Stimulated activated naive B cell treated with anti-CD40 and anti-IgM and Interleukin-4, amounts not matched to agents 10 μg/mL and 1 μg/mL and 100 μg/mL, for 72 hours (primary cell): ENCODE data around the gene GULP1.

Experiments
- ATAC-seq, 2 donors: fragments of 150-1000 bp; cut with Tn5 transposase; replicated peaks; 2 replicates each; pipeline ENCODE4 v1.10.0; 2021; ENCODE audit warnings: moderate library complexity in 1 of 2
- DNase-seq: peaks from one replicate; pipeline ENCODE4 v3.0.0; 2021
- H3K27ac Mint-ChIP-seq: one replicate; pipeline ENCODE4 v1.8.0; 2022; ENCODE audit warnings: mild to moderate bottlenecking, mixed read lengths
- H3K27me3 Mint-ChIP-seq, 2 donors: one replicate each; pipeline ENCODE4 v1.8.0; 2022; ENCODE audit warnings: mixed read lengths in 2 of 2
- H3K36me3 Mint-ChIP-seq, 2 donors: one replicate each; pipeline ENCODE4 v1.8.0; 2022; ENCODE audit warnings: mixed read lengths in 2 of 2, mild to moderate bottlenecking in 1 of 2
- H3K4me1 Mint-ChIP-seq, 2 donors: one replicate each; pipeline ENCODE4 v1.8.0; 2022; ENCODE audit warnings: mixed read lengths in 2 of 2, mild to moderate bottlenecking in 1 of 2
- H3K4me3 Mint-ChIP-seq, 2 donors: one replicate each; pipeline ENCODE4 v1.8.0; 2022; ENCODE audit warnings: mild to moderate bottlenecking in 2 of 2, mixed read lengths in 2 of 2, moderate library complexity in 1 of 2
- H3K9me3 Mint-ChIP-seq, 2 donors: one replicate each; pipeline ENCODE4 v1.8.0; 2022; ENCODE audit warnings: mixed read lengths in 2 of 2, mild to moderate bottlenecking in 1 of 2

The GULP1 gene

GRCh38 chr2:188353282-188353681 lies 61.6 kb downstream of the GULP1 start:
- no peak for ATAC-seq

GRCh38 chr2:188360485-188361263 lies 69.0 kb downstream of the GULP1 start:
- Mint-ChIP-seq H3K27ac (no peak overlapping the region), H3K36me3 (no peaks in the 10 kb centered on the region), H3K27me3 (no peaks in the 10 kb centered on the region), H3K4me1 (no peaks in the 10 kb centered on the region), H3K9me3 (no peaks in the 10 kb centered on the region), H3K4me3 (no peak overlapping the region)
- ATAC-seq (no peak), DNase-seq (no peak)

More at GRCh38 chr2:188353282-188353681, 61.6 kb downstream of the GULP1 start:
- no peaks in the 10 kb centered on the region for H3K27me3 Mint-ChIP-seq
- H3K9me3 Mint-ChIP-seq = peaks cover 0 to 4% of the 10 kb centered on the region in 2 donors
- no peak for DNase-seq
- H3K4me1 Mint-ChIP-seq = no peaks in the 10 kb centered on the region
- no peak overlapping the region for H3K27ac Mint-ChIP-seq
- no peaks in the 10 kb centered on the region for H3K36me3 Mint-ChIP-seq
- H3K4me3 Mint-ChIP-seq = no peak overlapping the region

GRCh38 chr2:188364033-188364630 lies 72.5 kb downstream of the GULP1 start:
- Mint-ChIP-seq H3K27me3 (no peaks in the 10 kb centered on the region), H3K36me3 (no peaks in the 10 kb centered on the region), H3K4me1 (no peaks in the 10 kb centered on the region), H3K9me3 (no peaks in the 10 kb centered on the region), H3K4me3 (no peak overlapping the region), H3K27ac (no peak overlapping the region)
- no peak for ATAC-seq
- DNase-seq = no peak

GRCh38 chr2:188365058-188365641 lies 73.5 kb downstream of the GULP1 start:
- DNase-seq = no peak
- no peaks in the 10 kb centered on the region for H3K36me3 Mint-ChIP-seq
- no peak overlapping the region for H3K27ac Mint-ChIP-seq

GRCh38 chr2:188367164-188367563 lies 75.5 kb downstream of the GULP1 start:
- Mint-ChIP-seq H3K36me3 (no peaks in the 10 kb centered on the region), H3K4me3 (no peak overlapping the region), H3K27me3 (no peaks in the 10 kb centered on the region), H3K9me3 (no peaks in the 10 kb centered on the region), H3K27ac (no peak overlapping the region), H3K4me1 (no peaks in the 10 kb centered on the region)
- ATAC-seq (no peak), DNase-seq (no peak)

More at GRCh38 chr2:188365058-188365641, 73.5 kb downstream of the GULP1 start:
- no peak for ATAC-seq
- no peaks in the 10 kb centered on the region for H3K9me3 Mint-ChIP-seq
- no peaks in the 10 kb centered on the region for H3K27me3 Mint-ChIP-seq
- H3K4me1 Mint-ChIP-seq = no peaks in the 10 kb centered on the region
- H3K4me3 Mint-ChIP-seq = no peak overlapping the region

- no peaks in the 10 kb centered on the region for H3K36me3 Mint-ChIP-seq
- H3K27ac Mint-ChIP-seq = no peak overlapping the region
- no peaks in the 10 kb centered on the region for H3K4me1 Mint-ChIP-seq
- no peaks in the 10 kb centered on the region for H3K27me3 Mint-ChIP-seq
- no peaks in the 10 kb centered on the region for H3K9me3 Mint-ChIP-seq
- ATAC-seq (peak; percentile 58 to 70), DNase-seq (no peak)
- no peak overlapping the region for H3K4me3 Mint-ChIP-seq
Observed at GRCh38 chr2:188369365-188369764, 77.7 kb downstream of the GULP1 start.

- ATAC-seq (no peak), DNase-seq (no peak)
- Mint-ChIP-seq H3K27ac (no peak overlapping the region), H3K27me3 (no peaks in the 10 kb centered on the region), H3K4me1 (no peaks in the 10 kb centered on the region), H3K4me3 (no peak overlapping the region), H3K36me3 (no peaks in the 10 kb centered on the region), H3K9me3 (no peaks in the 10 kb centered on the region)
Observed at GRCh38 chr2:188378371-188378950, 86.8 kb downstream of the GULP1 start.

- no peak overlapping the region for H3K4me3 Mint-ChIP-seq
- H3K4me1 Mint-ChIP-seq = no peaks in the 10 kb centered on the region
- no peaks in the 10 kb centered on the region for H3K27me3 Mint-ChIP-seq
- H3K27ac Mint-ChIP-seq = no peak overlapping the region
- ATAC-seq = no peak
- H3K9me3 Mint-ChIP-seq = peaks cover 2 to 6% of the 10 kb centered on the region in 2 donors
- DNase-seq = no peak
- H3K36me3 Mint-ChIP-seq = no peaks in the 10 kb centered on the region
Observed at GRCh38 chr2:188379748-188380147, 88.1 kb downstream of the GULP1 start.

- no peak overlapping the region for H3K4me3 Mint-ChIP-seq
- H3K27me3 Mint-ChIP-seq = no peaks in the 10 kb centered on the region
- DNase-seq (no peak), ATAC-seq (no peak)
- H3K9me3 Mint-ChIP-seq = peaks cover 4 to 6% of the 10 kb centered on the region in 2 donors
- H3K36me3 Mint-ChIP-seq = no peaks in the 10 kb centered on the region
- H3K27ac Mint-ChIP-seq = no peak overlapping the region
- H3K4me1 Mint-ChIP-seq = no peaks in the 10 kb centered on the region
Observed at GRCh38 chr2:188380280-188380679, 88.6 kb downstream of the GULP1 start.

- Mint-ChIP-seq H3K27ac (no peak overlapping the region), H3K36me3 (no peaks in the 10 kb centered on the region), H3K4me1 (no peaks in the 10 kb centered on the region), H3K27me3 (no peaks in the 10 kb centered on the region), H3K9me3 (peaks cover 10 to 12% of the 10 kb centered on the region in 2 donors), H3K4me3 (no peak overlapping the region)
- ATAC-seq (no peak), DNase-seq (no peak)
Observed at GRCh38 chr2:188381614-188382013, 89.9 kb downstream of the GULP1 start.

- H3K27me3 Mint-ChIP-seq = no peaks in the 10 kb centered on the region
- DNase-seq (no peak), ATAC-seq (no peak)
- H3K4me3 Mint-ChIP-seq = no peak overlapping the region
- peaks cover 10 to 12% of the 10 kb centered on the region in 2 donors for H3K9me3 Mint-ChIP-seq
- H3K4me1 Mint-ChIP-seq = no peaks in the 10 kb centered on the region
- H3K36me3 Mint-ChIP-seq = no peaks in the 10 kb centered on the region
- no peak overlapping the region for H3K27ac Mint-ChIP-seq
Observed at GRCh38 chr2:188382107-188382506, 90.4 kb downstream of the GULP1 start.

GRCh38 chr2:188383158-188383557 lies 91.5 kb downstream of the GULP1 start:
- H3K4me1 Mint-ChIP-seq = no peaks in the 10 kb centered on the region
- H3K9me3 Mint-ChIP-seq = peaks cover 10 to 12% of the 10 kb centered on the region in 2 donors
- H3K4me3 Mint-ChIP-seq = no peak overlapping the region
- H3K36me3 Mint-ChIP-seq = no peaks in the 10 kb centered on the region
- no peak for ATAC-seq
- DNase-seq = no peak
- H3K27me3 Mint-ChIP-seq = no peaks in the 10 kb centered on the region
- H3K27ac Mint-ChIP-seq = no peak overlapping the region

- ATAC-seq (no peak), DNase-seq (no peak)
- Mint-ChIP-seq H3K36me3 (no peaks in the 10 kb centered on the region), H3K27me3 (no peaks in the 10 kb centered on the region), H3K4me3 (no peak overlapping the region), H3K4me1 (no peaks in the 10 kb centered on the region), H3K9me3 (peaks cover 10 to 12% of the 10 kb centered on the region in 2 donors), H3K27ac (no peak overlapping the region)
Observed at GRCh38 chr2:188385857-188386256, 94.2 kb downstream of the GULP1 start.

- DNase-seq (no peak), ATAC-seq (no peak)
- no peak overlapping the region for H3K4me3 Mint-ChIP-seq
- peaks cover 12 to 16% of the 10 kb centered on the region in 2 donors for H3K9me3 Mint-ChIP-seq
- H3K36me3 Mint-ChIP-seq = no peaks in the 10 kb centered on the region
- H3K27ac Mint-ChIP-seq = no peak overlapping the region
- no peaks in the 10 kb centered on the region for H3K27me3 Mint-ChIP-seq
- no peaks in the 10 kb centered on the region for H3K4me1 Mint-ChIP-seq
Observed at GRCh38 chr2:188388831-188389230, 97.2 kb downstream of the GULP1 start.

GRCh38 chr2:188391354-188391753 lies 99.7 kb downstream of the GULP1 start:
- no peak for ATAC-seq
- H3K9me3 Mint-ChIP-seq = peaks cover 1 to 4% of the 10 kb centered on the region in 2 donors
- H3K4me3 Mint-ChIP-seq = no peak overlapping the region
- H3K27ac Mint-ChIP-seq = no peak overlapping the region
- no peak for DNase-seq
- H3K36me3 Mint-ChIP-seq = no peaks in the 10 kb centered on the region
- H3K4me1 Mint-ChIP-seq = no peaks in the 10 kb centered on the region
- no peaks in the 10 kb centered on the region for H3K27me3 Mint-ChIP-seq
